NAMALWA (cell line): Measurements from ENCODE around the gene NDUFS5.
"Not testable (repeated sequence)": the region's sequence is repeated elsewhere in the genome, so short reads cannot be mapped to it uniquely, and the experiment has no call there.

Source experiments
- DNase-seq: peaks from one replicate; pipeline ENCODE4 v3.0.0-alpha.2; 2015; ENCODE audit warnings: low spot score

Gene NDUFS5

DNA sequence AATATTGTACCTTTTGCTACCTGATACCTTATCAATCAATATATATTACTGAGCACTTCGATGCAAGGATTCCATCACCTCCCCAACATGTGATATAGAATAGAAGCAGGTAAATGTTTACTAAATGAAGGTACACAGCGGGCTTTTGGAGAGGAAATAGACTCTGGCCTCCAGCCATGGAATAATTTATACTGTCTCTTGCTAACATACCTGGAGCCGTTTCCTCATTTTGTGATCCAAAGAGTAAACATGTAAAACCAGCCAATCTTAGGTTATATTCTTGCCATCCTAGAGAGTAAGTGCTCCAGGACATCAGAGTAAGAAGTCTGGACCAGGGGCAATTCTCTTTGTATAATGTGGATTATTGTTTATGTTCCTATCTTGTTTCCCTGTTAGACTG, 39.4 kb downstream of the NDUFS5 start:
- no peak for DNase-seq

DNA sequence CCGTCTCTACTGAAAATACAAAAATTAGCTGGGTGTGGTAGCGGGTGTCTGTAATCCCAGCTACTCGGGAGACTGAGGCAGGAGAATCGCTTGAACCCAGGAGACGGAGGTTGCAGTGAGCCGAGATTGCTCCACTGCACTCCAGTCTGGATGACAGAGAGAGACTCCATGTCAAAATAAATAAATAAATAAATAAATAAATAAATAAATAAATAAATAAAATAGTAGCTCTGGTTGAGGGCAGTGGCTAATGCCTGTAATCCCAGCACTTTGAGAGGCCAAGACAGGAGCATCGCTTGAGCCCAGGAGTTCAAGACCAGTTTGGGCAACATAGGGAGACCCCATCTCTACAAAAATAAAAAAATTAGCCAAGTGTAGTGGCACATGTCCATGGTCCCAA, 42.1 kb downstream of the NDUFS5 start:
- DNase-seq = not testable (repeated sequence)

DNA sequence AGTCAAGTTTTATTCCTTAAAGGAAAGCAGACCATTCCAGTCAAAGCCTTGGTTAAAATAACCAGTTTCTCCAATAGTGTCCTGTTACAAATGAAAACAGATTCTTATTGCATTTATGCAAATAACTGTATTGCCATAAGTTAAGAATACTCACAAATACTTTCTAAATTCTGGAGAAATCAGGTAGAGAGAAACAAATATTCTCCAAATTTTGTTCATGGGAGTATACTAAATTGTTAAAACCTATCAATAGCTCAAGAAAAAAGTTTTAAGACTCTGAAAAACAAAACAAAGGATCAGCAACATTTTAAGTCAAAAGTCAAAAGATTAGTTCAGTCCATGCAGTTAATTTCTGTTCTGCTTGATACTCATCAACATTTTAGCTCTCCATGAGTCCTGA, 45.4 kb downstream of the NDUFS5 start:
- not testable (repeated sequence) for DNase-seq

DNA sequence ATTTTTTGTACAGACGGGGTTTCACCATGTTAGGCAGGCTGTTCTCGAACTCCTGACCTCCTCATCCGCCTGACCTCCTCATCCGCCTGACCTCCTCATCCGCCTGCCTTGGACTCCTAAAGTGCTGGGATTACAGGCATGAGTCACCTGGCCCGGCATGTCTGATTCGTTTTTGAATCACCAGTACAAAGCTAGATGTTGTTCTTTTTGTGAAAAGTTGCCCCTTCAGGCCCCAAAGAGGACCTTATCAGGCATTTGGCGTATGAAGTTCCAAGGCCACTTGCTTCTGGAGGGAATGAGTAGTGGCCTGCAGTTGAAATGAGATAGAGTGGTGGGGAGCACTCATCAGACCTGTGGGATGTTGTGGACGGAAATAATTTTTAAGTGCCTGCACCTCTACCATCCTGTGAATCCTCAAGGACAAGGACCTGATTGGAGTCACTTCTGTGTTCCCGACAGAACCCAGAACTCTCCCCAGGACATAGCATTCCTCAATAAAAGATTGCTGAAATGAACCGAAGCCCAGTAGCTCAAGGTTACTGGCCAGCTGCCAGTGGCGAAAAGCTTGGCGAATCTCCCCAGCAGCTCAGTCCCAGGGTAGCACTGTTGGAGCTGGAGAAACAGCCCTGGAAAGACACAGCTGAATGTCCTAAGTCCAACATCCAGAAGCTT, 50.1 kb downstream of the NDUFS5 start:
- no peak for DNase-seq

DNA sequence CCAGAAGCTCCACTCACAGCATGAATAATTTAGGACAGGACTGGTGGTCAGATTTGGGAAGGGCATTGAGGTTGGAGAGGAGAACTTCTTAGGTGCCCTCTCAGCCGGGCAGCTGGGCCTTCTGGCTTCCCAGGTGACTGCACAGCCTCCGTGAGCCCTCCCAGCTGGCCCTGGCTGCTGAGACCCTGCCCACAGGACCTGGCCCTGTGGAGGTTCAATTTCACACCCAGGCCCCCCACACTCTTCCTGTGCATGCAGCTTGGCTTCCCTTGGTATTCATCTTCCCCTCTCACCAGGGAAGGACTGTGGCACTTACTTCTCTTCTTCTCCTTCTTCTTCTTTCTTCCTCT, 50.6 kb downstream of the NDUFS5 start:
- no peak for DNase-seq

DNA sequence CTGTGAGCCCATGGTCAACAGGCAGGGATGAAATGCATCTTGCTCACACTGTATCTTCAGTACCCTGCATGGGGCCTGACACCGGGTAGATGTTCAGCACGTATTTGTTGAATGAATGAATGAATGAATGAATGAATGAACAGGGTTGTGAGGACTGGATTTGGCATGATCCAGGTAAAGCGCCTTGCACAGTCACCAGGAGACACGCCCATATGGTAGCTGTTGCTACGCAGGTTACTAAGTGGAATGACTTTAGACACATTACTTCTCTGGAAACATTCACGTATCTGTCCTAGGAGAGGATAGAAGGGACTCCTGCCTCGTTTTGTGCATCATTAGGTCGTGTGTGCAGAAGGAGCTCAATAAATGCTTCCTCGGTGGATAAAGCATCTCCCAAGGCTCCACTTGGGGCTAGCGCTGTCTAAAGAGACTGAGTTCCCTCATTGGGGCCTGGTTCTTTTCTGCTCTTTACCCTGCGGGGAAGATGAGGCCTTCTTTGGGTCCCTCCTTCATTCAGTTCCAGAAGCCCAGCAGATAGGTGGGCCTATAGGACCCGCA, 54.2 kb downstream of the NDUFS5 start:
- no peak for DNase-seq

DNA sequence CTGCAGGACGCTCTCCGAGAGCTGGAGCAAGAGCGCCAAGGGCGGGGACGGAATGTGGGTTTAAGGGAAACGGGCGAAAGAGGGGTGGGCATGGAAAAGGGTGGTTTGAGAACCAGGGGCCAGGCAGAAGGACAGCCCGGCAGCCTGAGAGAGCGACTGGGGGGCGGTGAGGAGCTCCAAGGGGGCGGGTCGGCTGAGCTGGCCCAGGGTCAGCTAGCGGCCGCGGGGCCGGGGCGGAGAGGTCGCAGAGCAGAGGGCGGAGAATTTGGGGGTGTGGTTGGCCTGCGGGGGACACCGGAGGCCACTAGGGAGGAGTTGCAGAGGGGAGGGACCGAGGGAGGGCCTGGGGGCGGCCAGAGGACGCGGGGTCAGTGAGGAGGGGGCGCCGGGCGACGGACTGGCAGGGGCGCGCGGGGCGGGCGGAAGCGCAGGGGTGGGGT, 54.7 kb downstream of the NDUFS5 start:
- no peak for DNase-seq

DNA sequence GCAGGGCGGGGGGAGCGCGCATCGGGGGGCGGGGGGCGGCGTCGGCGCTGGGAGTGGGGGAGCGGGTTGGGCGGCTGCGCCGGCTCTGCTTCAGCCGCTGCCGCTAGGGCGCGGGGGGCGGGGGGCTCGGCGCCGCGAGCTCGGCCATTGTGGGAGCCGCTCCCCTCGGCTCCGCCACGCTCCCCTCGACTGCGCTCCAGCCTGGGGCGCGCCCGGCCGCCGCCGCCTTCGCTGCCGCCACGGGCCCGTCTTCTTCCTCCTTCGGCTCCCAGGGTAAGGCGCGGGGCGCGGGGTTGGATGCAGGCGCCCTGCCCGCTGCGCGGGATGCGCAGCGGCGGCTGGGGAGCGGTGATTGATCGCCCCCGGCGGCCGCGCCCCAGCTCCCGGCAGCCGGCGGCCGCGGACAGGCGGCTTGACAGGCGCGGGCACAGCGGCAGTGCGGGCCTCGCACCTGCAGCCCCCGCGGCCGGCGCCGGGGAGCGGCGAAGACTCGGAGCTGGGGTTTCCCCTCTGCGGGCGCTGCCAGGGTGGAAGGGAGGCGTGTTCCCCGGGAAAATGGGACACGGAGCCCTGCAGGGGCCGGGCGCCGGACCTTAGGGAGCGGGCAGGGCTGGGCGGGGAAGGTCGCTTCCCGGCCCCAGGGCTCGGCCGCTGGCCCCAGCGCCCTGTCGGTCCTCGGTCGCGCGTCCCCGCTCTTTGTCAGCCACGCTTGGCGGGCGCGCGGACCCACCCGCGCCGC, 55.3 kb downstream of the NDUFS5 start:
- no peak for DNase-seq

DNA sequence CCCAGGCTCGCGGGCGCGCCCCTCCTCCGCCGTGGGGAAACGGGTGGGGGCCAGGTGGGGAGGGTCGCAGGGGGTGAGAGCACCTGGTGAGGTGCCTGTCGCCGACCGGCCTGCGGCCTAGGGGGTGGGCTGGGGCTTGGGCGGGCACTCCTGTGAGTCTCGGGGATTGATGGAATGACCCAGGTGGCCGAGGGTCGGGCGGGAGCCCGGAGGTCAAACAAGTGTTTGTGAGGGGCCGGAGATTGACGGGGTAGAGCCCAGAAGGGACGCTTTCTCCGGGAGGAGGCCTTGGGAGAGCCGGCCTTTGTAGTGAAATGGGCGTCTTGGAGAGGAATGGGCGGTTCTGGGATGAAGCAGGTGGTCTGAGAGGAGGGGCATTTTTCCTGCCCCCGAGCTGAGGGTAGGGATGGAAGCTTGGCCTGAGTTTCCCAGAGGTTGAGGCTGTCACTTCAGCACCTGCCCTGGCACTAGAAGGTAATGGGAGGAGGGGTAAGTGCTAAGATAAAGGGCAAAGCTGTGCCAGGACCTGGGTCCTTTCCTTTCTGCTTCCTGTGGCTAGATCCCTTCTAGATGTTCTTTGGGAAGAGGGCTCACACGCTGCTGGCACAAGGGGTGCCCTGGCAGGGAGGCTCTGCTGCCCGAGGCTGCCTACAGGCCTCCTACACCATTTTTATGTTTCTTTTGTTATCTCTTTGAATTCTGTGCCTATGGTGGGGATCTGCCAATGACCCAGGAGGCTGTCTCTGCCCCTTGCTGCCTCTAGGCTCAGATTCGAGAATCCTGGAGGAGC, 56.1 kb downstream of the NDUFS5 start:
- no peak for DNase-seq

DNA sequence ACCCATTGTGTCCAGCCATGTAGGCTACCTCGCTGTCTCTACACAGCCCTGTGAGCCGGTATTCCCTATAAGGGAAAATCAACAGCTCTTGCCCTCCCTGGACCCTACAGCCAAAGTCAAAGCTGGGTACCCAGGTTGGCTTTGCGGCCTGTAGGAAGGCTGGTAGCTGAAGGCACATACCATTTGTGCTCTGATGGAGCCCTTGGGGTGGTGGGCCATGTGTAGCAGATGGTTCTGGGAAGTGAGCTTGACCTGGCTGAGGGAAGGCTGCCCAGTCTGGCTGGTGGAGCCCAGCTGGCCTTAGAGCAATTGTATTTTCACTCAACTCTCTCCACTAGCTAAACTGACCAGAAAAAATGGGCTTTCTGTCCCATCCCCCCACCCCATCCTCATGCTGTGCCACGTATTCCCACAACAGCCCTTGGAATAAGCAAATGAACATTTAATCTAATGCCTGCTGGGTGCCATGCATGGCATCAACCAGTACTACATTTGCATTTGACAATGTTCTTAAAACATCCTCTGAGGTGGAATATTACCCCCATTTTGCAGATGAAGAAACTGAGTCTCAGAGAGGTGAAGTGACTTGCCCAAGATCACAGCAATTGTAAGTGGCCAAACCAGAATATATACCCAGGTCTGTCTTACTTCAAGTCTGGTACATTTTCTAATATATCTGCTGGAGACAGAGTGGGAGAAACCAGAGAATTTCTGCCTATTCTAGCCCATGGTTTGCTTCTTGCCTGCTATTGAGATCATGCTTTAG, 56.8 kb downstream of the NDUFS5 start:
- no peak for DNase-seq

DNA sequence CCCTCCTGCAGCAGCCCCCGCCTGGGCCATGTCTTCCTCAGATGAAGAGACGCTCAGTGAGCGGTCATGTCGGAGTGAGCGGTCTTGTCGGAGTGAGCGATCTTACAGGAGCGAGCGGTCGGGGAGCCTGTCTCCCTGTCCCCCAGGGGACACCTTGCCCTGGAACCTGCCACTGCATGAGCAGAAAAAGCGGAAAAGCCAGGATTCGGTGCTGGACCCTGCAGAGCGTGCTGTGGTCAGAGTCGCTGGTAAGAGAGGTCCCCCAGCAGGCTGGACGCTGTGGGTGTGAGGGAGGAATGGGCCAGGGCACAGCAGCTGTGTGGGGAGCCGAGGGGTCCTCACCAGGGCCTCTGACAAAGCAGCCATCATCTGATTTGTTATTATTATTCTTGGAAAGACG, 58.0 kb downstream of the NDUFS5 start:
- no peak for DNase-seq
